ENCODE data around the gene PHLPP1.

The PHLPP1 gene

DNA sequence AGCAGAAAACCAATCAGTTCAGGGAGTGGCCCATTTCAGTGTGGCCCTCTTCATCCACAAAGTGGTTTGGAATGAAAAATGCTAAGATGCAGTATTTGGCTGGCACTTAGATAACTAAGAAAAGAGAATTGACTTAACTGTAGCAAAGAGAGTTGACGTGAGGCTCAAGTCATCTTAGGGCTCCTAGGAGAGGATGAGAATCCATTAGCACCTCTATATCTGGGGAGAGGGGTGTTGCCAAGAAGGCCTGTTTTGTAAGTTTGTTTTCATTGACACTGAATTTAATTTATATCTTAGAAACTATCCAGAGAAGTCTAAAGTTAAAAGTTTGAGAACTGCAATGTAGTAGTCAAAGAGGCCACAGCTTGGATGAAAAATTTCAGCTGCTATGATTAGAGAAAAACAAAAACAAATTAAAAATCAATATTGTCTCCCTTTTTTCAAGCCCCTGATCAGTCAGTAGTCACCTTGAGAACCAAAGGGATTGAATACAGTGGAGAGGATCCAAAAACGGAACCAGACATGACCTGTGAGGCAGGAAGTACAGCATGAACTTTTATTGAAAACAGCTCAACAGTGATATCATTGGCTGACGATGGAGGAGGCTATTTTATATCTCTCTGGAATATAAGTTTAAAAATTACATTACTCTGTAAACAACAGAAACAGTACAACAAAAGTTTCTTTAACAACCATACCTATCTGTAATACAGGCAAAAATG lies 52.7 kb downstream of the PHLPP1 start:
- H2BK12ac ChIP-seq (ENCODE audit: low read length in 2 of 2): no peak overlapping the region
- no peaks in the 10 kb centered on the region for H3K27me3 ChIP-seq (ENCODE audit: control insufficient read depth in 1 of 2, insufficient read depth in 1 of 2, low read length in 2 of 2)
- no peak overlapping the region for H4K91ac ChIP-seq (ENCODE audit: low read length)
- peaks cover 5% of the 10 kb centered on the region for H3K4me1 ChIP-seq (ENCODE audit: control insufficient read depth, insufficient read depth, low read depth, low read length)
- H3K14ac ChIP-seq (ENCODE audit: low read length in 2 of 2): no peak overlapping the region
- no peak overlapping the region for H3K9ac ChIP-seq (ENCODE audit: low read length)
- H3K9me3 ChIP-seq (ENCODE audit: control insufficient read depth, low read length): no peaks in the 10 kb centered on the region
- peak overlapping the region; percentile 89 for H2BK5ac ChIP-seq (ENCODE audit: low read depth, low read length, poor library complexity, severe bottlenecking)
- H3K36me3 ChIP-seq (ENCODE audit: control insufficient read depth in 1 of 2, insufficient read depth in 2 of 2, low read depth in 1 of 2, low read length in 2 of 2): no peaks in the 10 kb centered on the region
- H2AK5ac ChIP-seq (ENCODE audit: low read length, severe bottlenecking): peak overlapping the region; percentile 94
- H3K18ac ChIP-seq (ENCODE audit: low read depth in 1 of 2, low read length in 2 of 2): peak overlapping the region; percentile 22 to 62
- H3K27ac ChIP-seq (ENCODE audit: low read length, poor library complexity, severe bottlenecking): peak overlapping the region; percentile 96
- H2BK120ac ChIP-seq (ENCODE audit: low read depth, low read length): no peak overlapping the region
- no peak overlapping the region for H2BK15ac ChIP-seq (ENCODE audit: low read depth, poor library complexity, severe bottlenecking)
- 85% methylated on average over 2 of the region's 3 CpGs for WGBS
- no peak overlapping the region for H3K23ac ChIP-seq (ENCODE audit: low read length in 2 of 2)
- no peak overlapping the region for H2AFZ ChIP-seq (ENCODE audit: low read depth, low read length)
- H4K8ac ChIP-seq (ENCODE audit: low read length): no peak overlapping the region
- no peak overlapping the region for H3K4me3 ChIP-seq (ENCODE audit: insufficient read depth in 1 of 2, low read depth in 1 of 2, low read length in 2 of 2)
- no peak overlapping the region for H3K4me2 ChIP-seq (ENCODE audit: low read length, poor library complexity, severe bottlenecking)
- H3K4ac ChIP-seq (ENCODE audit: low read depth in 1 of 2, low read length in 2 of 2): no peak overlapping the region
- DNase-seq: no peak
- H3K79me1 ChIP-seq (replicated peaks; ENCODE audit: low read length, poor library complexity, severe bottlenecking): peaks cover 14% of the 10 kb centered on the region

- Histone ChIP-seq H3K27me3 (ENCODE audit: control insufficient read depth in 1 of 2, insufficient read depth in 1 of 2, low read length in 2 of 2) (no peaks in the 10 kb centered on the region), H2BK12ac (ENCODE audit: low read length in 2 of 2) (no peak overlapping the region), H2BK120ac (ENCODE audit: low read depth, low read length) (no peak overlapping the region), H3K4me2 (ENCODE audit: low read length, poor library complexity, severe bottlenecking) (no peak overlapping the region), H3K79me1 (replicated peaks; ENCODE audit: low read length, poor library complexity, severe bottlenecking) (peaks cover 11% of the 10 kb centered on the region), H2AFZ (ENCODE audit: low read depth, low read length) (no peak overlapping the region), H3K27ac (ENCODE audit: low read length, poor library complexity, severe bottlenecking) (no peak overlapping the region), H3K4me1 (ENCODE audit: control insufficient read depth, insufficient read depth, low read depth, low read length) (peaks cover 2% of the 10 kb centered on the region), H3K14ac (ENCODE audit: low read length in 2 of 2) (no peak overlapping the region), H3K36me3 (ENCODE audit: control insufficient read depth in 1 of 2, insufficient read depth in 2 of 2, low read depth in 1 of 2, low read length in 2 of 2) (no peaks in the 10 kb centered on the region), H2BK5ac (ENCODE audit: low read depth, low read length, poor library complexity, severe bottlenecking) (no peak overlapping the region), H4K8ac (ENCODE audit: low read length) (no peak overlapping the region), H3K18ac (ENCODE audit: low read depth in 1 of 2, low read length in 2 of 2) (no peak overlapping the region), H2BK15ac (ENCODE audit: low read depth, poor library complexity, severe bottlenecking) (no peak overlapping the region), H2AK5ac (ENCODE audit: low read length, severe bottlenecking) (no peak overlapping the region), H3K4ac (ENCODE audit: low read depth in 1 of 2, low read length in 2 of 2) (no peak overlapping the region), H3K23ac (ENCODE audit: low read length in 2 of 2) (no peak overlapping the region), H3K9ac (ENCODE audit: low read length) (no peak overlapping the region), H3K9me3 (ENCODE audit: control insufficient read depth, low read length) (no peaks in the 10 kb centered on the region), H4K91ac (ENCODE audit: low read length) (no peak overlapping the region), H3K4me3 (ENCODE audit: insufficient read depth in 1 of 2, low read depth in 1 of 2, low read length in 2 of 2) (no peak overlapping the region)
- DNase-seq: no peak
- 92% methylated on average over 1 of the region's 2 CpGs for WGBS
Observed at GRCh38 chr18:62768558-62768943, 53.2 kb downstream of the PHLPP1 start.

DNA sequence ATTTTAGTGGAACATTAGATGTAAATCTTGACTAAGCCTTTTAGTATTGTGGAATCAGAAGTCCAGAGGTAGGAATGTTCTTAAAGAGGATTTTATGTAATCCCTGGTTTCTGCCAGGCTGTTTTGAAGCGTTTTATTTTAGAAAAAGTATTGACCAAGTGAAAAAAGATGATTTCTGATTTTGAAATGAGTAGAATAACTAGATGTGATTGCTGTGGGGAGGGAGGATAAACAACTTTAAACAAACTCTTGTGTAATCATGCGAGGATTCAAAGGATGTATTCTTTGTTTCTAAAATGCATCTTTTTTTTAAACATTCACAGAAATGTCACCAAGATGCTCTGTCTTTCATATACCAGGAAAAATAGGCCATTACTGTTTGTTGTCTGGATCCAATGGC lies 53.9 kb downstream of the PHLPP1 start:
- no peaks in the 10 kb centered on the region for H3K27me3 ChIP-seq (ENCODE audit: control insufficient read depth in 1 of 2, insufficient read depth in 1 of 2, low read length in 2 of 2)
- H3K4me3 ChIP-seq (ENCODE audit: insufficient read depth in 1 of 2, low read depth in 1 of 2, low read length in 2 of 2): no peak overlapping the region
- H3K36me3 ChIP-seq (ENCODE audit: control insufficient read depth in 1 of 2, insufficient read depth in 2 of 2, low read depth in 1 of 2, low read length in 2 of 2): no peaks in the 10 kb centered on the region
- no peak overlapping the region for H2BK5ac ChIP-seq (ENCODE audit: low read depth, low read length, poor library complexity, severe bottlenecking)
- no peak overlapping the region for H3K18ac ChIP-seq (ENCODE audit: low read depth in 1 of 2, low read length in 2 of 2)
- H3K4me1 ChIP-seq (ENCODE audit: control insufficient read depth, insufficient read depth, low read depth, low read length): peaks cover 2% of the 10 kb centered on the region
- H3K4me2 ChIP-seq (ENCODE audit: low read length, poor library complexity, severe bottlenecking): no peak overlapping the region
- no peak overlapping the region for H2AK5ac ChIP-seq (ENCODE audit: low read length, severe bottlenecking)
- no peak overlapping the region for H3K9ac ChIP-seq (ENCODE audit: low read length)
- peaks cover 17% of the 10 kb centered on the region for H3K79me1 ChIP-seq (replicated peaks; ENCODE audit: low read length, poor library complexity, severe bottlenecking)
- H3K9me3 ChIP-seq (ENCODE audit: control insufficient read depth, low read length): no peaks in the 10 kb centered on the region
- H3K14ac ChIP-seq (ENCODE audit: low read length in 2 of 2): no peak overlapping the region
- H2AFZ ChIP-seq (ENCODE audit: low read depth, low read length): no peak overlapping the region
- no peak overlapping the region for H3K23ac ChIP-seq (ENCODE audit: low read length in 2 of 2)
- H2BK15ac ChIP-seq (ENCODE audit: low read depth, poor library complexity, severe bottlenecking): no peak overlapping the region
- no peak overlapping the region for H4K8ac ChIP-seq (ENCODE audit: low read length)
- no peak for DNase-seq
- no peak overlapping the region for H4K91ac ChIP-seq (ENCODE audit: low read length)
- no peak overlapping the region for H3K27ac ChIP-seq (ENCODE audit: low read length, poor library complexity, severe bottlenecking)
- H3K4ac ChIP-seq (ENCODE audit: low read depth in 1 of 2, low read length in 2 of 2): no peak overlapping the region
- H2BK120ac ChIP-seq (ENCODE audit: low read depth, low read length): no peak overlapping the region
- 82% methylated on average over 1 of the region's 2 CpGs for WGBS
- no peak overlapping the region for H2BK12ac ChIP-seq (ENCODE audit: low read length in 2 of 2)

- Histone ChIP-seq H2BK12ac (ENCODE audit: low read length in 2 of 2) (no peak overlapping the region), H3K79me1 (replicated peaks; ENCODE audit: low read length, poor library complexity, severe bottlenecking) (peaks cover 21% of the 10 kb centered on the region), H3K4me2 (ENCODE audit: low read length, poor library complexity, severe bottlenecking) (no peak overlapping the region), H2AK5ac (ENCODE audit: low read length, severe bottlenecking) (no peak overlapping the region), H3K9ac (ENCODE audit: low read length) (no peak overlapping the region), H3K4me3 (ENCODE audit: insufficient read depth in 1 of 2, low read depth in 1 of 2, low read length in 2 of 2) (no peak overlapping the region), H2BK15ac (ENCODE audit: low read depth, poor library complexity, severe bottlenecking) (no peak overlapping the region), H2BK5ac (ENCODE audit: low read depth, low read length, poor library complexity, severe bottlenecking) (no peak overlapping the region), H4K91ac (ENCODE audit: low read length) (no peak overlapping the region), H3K9me3 (ENCODE audit: control insufficient read depth, low read length) (no peaks in the 10 kb centered on the region), H2AFZ (ENCODE audit: low read depth, low read length) (no peak overlapping the region), H3K18ac (ENCODE audit: low read depth in 1 of 2, low read length in 2 of 2) (no peak overlapping the region), H3K27ac (ENCODE audit: low read length, poor library complexity, severe bottlenecking) (no peak overlapping the region), H3K23ac (ENCODE audit: low read length in 2 of 2) (no peak overlapping the region), H4K8ac (ENCODE audit: low read length) (no peak overlapping the region), H3K4ac (ENCODE audit: low read depth in 1 of 2, low read length in 2 of 2) (no peak overlapping the region), H3K14ac (ENCODE audit: low read length in 2 of 2) (no peak overlapping the region), H2BK120ac (ENCODE audit: low read depth, low read length) (no peak overlapping the region), H3K27me3 (ENCODE audit: control insufficient read depth in 1 of 2, insufficient read depth in 1 of 2, low read length in 2 of 2) (no peaks in the 10 kb centered on the region), H3K4me1 (ENCODE audit: control insufficient read depth, insufficient read depth, low read depth, low read length) (no peaks in the 10 kb centered on the region), H3K36me3 (ENCODE audit: control insufficient read depth in 1 of 2, insufficient read depth in 2 of 2, low read depth in 1 of 2, low read length in 2 of 2) (no peaks in the 10 kb centered on the region)
- DNase-seq: no peak
- 96% methylated on average over 2 of the region's 4 CpGs for WGBS
Observed at GRCh38 chr18:62771494-62772270, 56.3 kb downstream of the PHLPP1 start.
